Fibroblast of lung (primary cell): Measurements from ENCODE around the gene SLC6A9. TPM values are rescaled to one million over a fixed set of nuclear protein-coding genes. Genes with fewer than 3 reads are reported as not detected.
A peak's percentile ranks its signal among the peaks of the same experiment; 100 is the strongest.

Source experiments
- DNase-seq, 2 donors: peaks; one replicate each; pipeline versions ENCODE4 v3.0.0 to v3.0.0-alpha.2; 2010; ENCODE audit warnings: low read depth in 2 of 2
- H2AFZ ChIP-seq: 2 replicates; pipeline ENCODE4 v1.5.1; 2012; ENCODE audit warnings: low read length, control low read depth, inconsistent platforms
- H3K27ac ChIP-seq: 2 replicates; pipeline ENCODE4 v1.5.1; 2011; ENCODE audit warnings: low read length, control low read depth; ENCODE audit not compliant: insufficient read depth
- H3K27me3 ChIP-seq: 2 replicates; pipeline ENCODE4 v1.5.1; 2011; ENCODE audit warnings: mild to moderate bottlenecking, low read length; ENCODE audit not compliant: control insufficient read depth, insufficient read depth
- H3K36me3 ChIP-seq: 2 replicates; pipeline ENCODE4 v1.5.1; 2011; ENCODE audit warnings: low read length; ENCODE audit not compliant: control insufficient read depth, insufficient read depth
- H3K4me1 ChIP-seq: 2 replicates; pipeline ENCODE4 v1.5.1; 2011; ENCODE audit warnings: low read length; ENCODE audit not compliant: control insufficient read depth, insufficient read depth; ENCODE audit errors: extremely low read depth
- H3K4me2 ChIP-seq: 2 replicates; pipeline ENCODE4 v1.5.1; 2011; ENCODE audit warnings: low read length, control low read depth; ENCODE audit not compliant: insufficient read depth; ENCODE audit errors: extremely low read depth
- H3K4me3 ChIP-seq, 4 experiments: fragments of 200-600 bp in 1 of 4; sonication (generic) in 1 of 4; replicated peaks in 1 of 4; 2 replicates each; pipeline ENCODE4 v1.5.1; 2011 to 2016; ENCODE audit warnings: low read length in 4 of 4, low read depth in 3 of 4, mild to moderate bottlenecking in 3 of 4, control low read depth in 2 of 4, inconsistent platforms in 1 of 4, mixed read lengths in 1 of 4; ENCODE audit not compliant: insufficient read depth in 1 of 4; ENCODE audit errors: control extremely low read depth in 1 of 4
- H3K79me2 ChIP-seq: 2 replicates; pipeline ENCODE4 v1.5.1; 2012; ENCODE audit warnings: mild to moderate bottlenecking, low read length, inconsistent platforms; ENCODE audit not compliant: control insufficient read depth, insufficient read depth
- H3K9ac ChIP-seq: 2 replicates; pipeline ENCODE4 v1.5.1; 2011; ENCODE audit warnings: mild to moderate bottlenecking, low read length, control low read depth; ENCODE audit not compliant: insufficient read depth
- H3K9me3 ChIP-seq: 2 replicates; pipeline ENCODE4 v1.5.1; 2012; ENCODE audit warnings: low read depth, low read length; ENCODE audit not compliant: control insufficient read depth, insufficient read depth
- H4K20me1 ChIP-seq: 2 replicates; pipeline ENCODE4 v1.5.1; 2011; ENCODE audit warnings: low read length; ENCODE audit not compliant: control insufficient read depth, insufficient read depth; ENCODE audit errors: extremely low read depth
- CTCF ChIP-seq, 2 donors: IDR thresholded peaks in 1 of 2; conservative IDR thresholded peaks in 1 of 2; 1 replicate in 1 of 2; 2 replicates in 1 of 2; pipeline ENCODE4 v1.5.1; 2011 to 2012; ENCODE audit warnings: low read length in 2 of 2, control low read depth in 1 of 2, inconsistent platforms in 1 of 2, low read depth in 1 of 2, mild to moderate bottlenecking in 1 of 2
- EZH2 ChIP-seq: IDR thresholded peaks from 2 replicates; pipeline ENCODE4 v1.5.1; 2012; ENCODE audit warnings: low read length, control low read depth, mild to moderate bottlenecking; ENCODE audit errors: missing control alignments
- polyA plus RNA-seq, 2 donors: library from polyadenylated mRNA; depleted of rRNA in 1 of 2; stranded (reverse) in 1 of 2; unstranded in 1 of 2; fragments of >200 nt; gene quantifications; 2 replicates each; pipeline ENCODE4 v1.2.1, GENCODE V29; 2011 to 2012; ENCODE audit warnings: missing spikeins in 1 of 2
- total RNA-seq: library from RNA; depleted of rRNA; stranded (reverse); fragments of >200 nt; gene quantifications from 2 replicates; pipeline ENCODE4 v1.2.1, GENCODE V29; 2014

Gene SLC6A9
- total and polyA plus RNA-seq, 2 donors (not counting 1 experiment from before 2014, with no cell fraction given) = 3.4 to 19.5 TPM

GRCh38 chr1:43977376-43978263, 53.6 kb downstream of the SLC6A9 start:
- H3K4me1 ChIP-seq = peaks cover 10% of the 10 kb centered on the region
- peak overlapping the region in 2 of 4 experiments; percentile 0 to 6 for H3K4me3 ChIP-seq
- H3K27ac ChIP-seq = no peak overlapping the region
- no peak overlapping the region for H2AFZ ChIP-seq
- TF ChIP-seq EZH2 = no peak
- TF ChIP-seq CTCF (conservative IDR thresholded peaks at IDR 0.05 in 1 of 2, IDR thresholded peaks at IDR 0.05 in 1 of 2; ENCODE audit: low read depth in 1 of 2, low read length in 2 of 2) = no peak
- peaks cover 50% of the 10 kb centered on the region for H3K79me2 ChIP-seq
- H4K20me1 ChIP-seq = no peaks in the 10 kb centered on the region
- no peak overlapping the region for H3K9ac ChIP-seq
- no peak for DNase-seq
- H3K4me2 ChIP-seq = no peak overlapping the region
- H3K36me3 ChIP-seq = peaks cover 17% of the 10 kb centered on the region
- H3K9me3 ChIP-seq = no peaks in the 10 kb centered on the region
- no peaks in the 10 kb centered on the region for H3K27me3 ChIP-seq

GRCh38 chr1:43976890-43977289, 54.4 kb downstream of the SLC6A9 start:
- peaks cover 19% of the 10 kb centered on the region for H3K36me3 ChIP-seq
- no peak overlapping the region for H2AFZ ChIP-seq
- TF ChIP-seq EZH2 (no peak), CTCF (conservative IDR thresholded peaks at IDR 0.05 in 1 of 2, IDR thresholded peaks at IDR 0.05 in 1 of 2; ENCODE audit: low read depth in 1 of 2, low read length in 2 of 2) (no peak)
- peaks cover 44% of the 10 kb centered on the region for H3K79me2 ChIP-seq
- H3K27ac ChIP-seq = no peak overlapping the region
- DNase-seq = no peak
- peak overlapping the region in 1 of 4 experiments; percentile 87 for H3K4me3 ChIP-seq
- no peak overlapping the region for H3K9ac ChIP-seq
- H3K4me2 ChIP-seq = no peak overlapping the region
- no peaks in the 10 kb centered on the region for H3K27me3 ChIP-seq
- peaks cover 10% of the 10 kb centered on the region for H3K4me1 ChIP-seq
- H3K9me3 ChIP-seq = no peaks in the 10 kb centered on the region
- H4K20me1 ChIP-seq = no peaks in the 10 kb centered on the region

GRCh38 chr1:43976045-43976444, 55.2 kb downstream of the SLC6A9 start:
- TF ChIP-seq EZH2 (no peak), CTCF (conservative IDR thresholded peaks at IDR 0.05 in 1 of 2, IDR thresholded peaks at IDR 0.05 in 1 of 2; ENCODE audit: low read depth in 1 of 2, low read length in 2 of 2) (no peak)
- Histone ChIP-seq H3K79me2 (peaks cover 36% of the 10 kb centered on the region), H4K20me1 (no peaks in the 10 kb centered on the region), H3K36me3 (peaks cover 15% of the 10 kb centered on the region), H3K9ac (no peak overlapping the region), H3K27me3 (no peaks in the 10 kb centered on the region), H3K4me3 (peak overlapping the region; percentile 70 to 87 (median 86)), H3K27ac (no peak overlapping the region), H2AFZ (no peak overlapping the region), H3K4me1 (peaks cover 10% of the 10 kb centered on the region), H3K4me2 (peak overlapping the region; percentile 18), H3K9me3 (no peaks in the 10 kb centered on the region)
- no peak for DNase-seq
